ENCODE measurements around the gene GNB1L. TPM values are rescaled to one million over a fixed set of nuclear protein-coding genes. Genes with fewer than 3 reads are reported as not detected.

Gene GNB1L
- total RNA-seq, 1 donor from 2014 or later = 5.0 TPM

GRCh38 chr22:19855504-19856409, 1.1 kb upstream of the GNB1L start:
- Mint-ChIP-seq H3K27me3 (ENCODE audit: unreplicated experiment) (peaks cover 10% of the 10 kb centered on the region), H3K9me3 (ENCODE audit: unreplicated experiment) (peaks cover 6% of the 10 kb centered on the region), H3K4me1 (ENCODE audit: low read depth, unreplicated experiment) (peaks cover 16% of the 10 kb centered on the region), H3K36me3 (ENCODE audit: unreplicated experiment) (peaks cover 6% of the 10 kb centered on the region), H3K4me3 (ENCODE audit: unreplicated experiment) (peak overlapping the region; percentile 93), H3K27ac (ENCODE audit: unreplicated experiment) (peak overlapping the region; percentile 84)
- DNase-seq = peak; percentile 36
- no peak for TF ChIP-seq CTCF (IDR thresholded peaks at IDR 0.05; ENCODE audit: partially characterized antibody, unreplicated experiment)

- Mint-ChIP-seq H3K27ac (ENCODE audit: unreplicated experiment) (peak overlapping the region; percentile 23), H3K9me3 (ENCODE audit: unreplicated experiment) (peaks cover 6% of the 10 kb centered on the region), H3K36me3 (ENCODE audit: unreplicated experiment) (no peaks in the 10 kb centered on the region), H3K4me3 (ENCODE audit: unreplicated experiment) (peak overlapping the region; percentile 93), H3K27me3 (ENCODE audit: unreplicated experiment) (peaks cover 13% of the 10 kb centered on the region), H3K4me1 (ENCODE audit: low read depth, unreplicated experiment) (peaks cover 17% of the 10 kb centered on the region)
- no peak for TF ChIP-seq CTCF (IDR thresholded peaks at IDR 0.05; ENCODE audit: partially characterized antibody, unreplicated experiment)
- DNase-seq = peak; percentile 18
Measured at GRCh38 chr22:19853879-19854777, 546 bp downstream of the GNB1L start.

- DNase-seq = peak; percentile 15
- H3K4me1 Mint-ChIP-seq (ENCODE audit: low read depth, unreplicated experiment) = peaks cover 18% of the 10 kb centered on the region
- peaks cover 8% of the 10 kb centered on the region for H3K9me3 Mint-ChIP-seq (ENCODE audit: unreplicated experiment)
- H3K36me3 Mint-ChIP-seq (ENCODE audit: unreplicated experiment) = no peaks in the 10 kb centered on the region
- H3K27me3 Mint-ChIP-seq (ENCODE audit: unreplicated experiment) = peaks cover 13% of the 10 kb centered on the region
- no peak overlapping the region for H3K27ac Mint-ChIP-seq (ENCODE audit: unreplicated experiment)
- peak overlapping the region; percentile 93 for H3K4me3 Mint-ChIP-seq (ENCODE audit: unreplicated experiment)
- no peak for TF ChIP-seq CTCF (IDR thresholded peaks at IDR 0.05; ENCODE audit: partially characterized antibody, unreplicated experiment)
Measured at GRCh38 chr22:19853058-19853878, 1.4 kb downstream of the GNB1L start.

- no peak for TF ChIP-seq CTCF (IDR thresholded peaks at IDR 0.05; ENCODE audit: partially characterized antibody, unreplicated experiment)
- peaks cover 18% of the 10 kb centered on the region for H3K4me1 Mint-ChIP-seq (ENCODE audit: low read depth, unreplicated experiment)
- peaks cover 13% of the 10 kb centered on the region for H3K27me3 Mint-ChIP-seq (ENCODE audit: unreplicated experiment)
- H3K36me3 Mint-ChIP-seq (ENCODE audit: unreplicated experiment) = no peaks in the 10 kb centered on the region
- H3K27ac Mint-ChIP-seq (ENCODE audit: unreplicated experiment) = peak overlapping the region; percentile 3
- H3K4me3 Mint-ChIP-seq (ENCODE audit: unreplicated experiment) = peak overlapping the region; percentile 93
- peak; percentile 17 for DNase-seq
- peaks cover 8% of the 10 kb centered on the region for H3K9me3 Mint-ChIP-seq (ENCODE audit: unreplicated experiment)
Measured at GRCh38 chr22:19852177-19852781, 2.4 kb downstream of the GNB1L start.
